WTC11 (cell line): ENCODE data around the gene LSR.

Experiments
- ATF1 ChIP-seq: sonication (generic); formaldehyde crosslinking; IDR thresholded peaks from 2 replicates; pipeline ENCODE4 v1.8.1; 2023; ENCODE audit warnings: mild to moderate bottlenecking, moderate library complexity, missing genetic modification reagents
- FOXJ3 ChIP-seq: sonication (generic); formaldehyde crosslinking; IDR thresholded peaks from 2 replicates; pipeline ENCODE4 v1.9.0; 2021; ENCODE audit warnings: missing genetic modification reagents, mild to moderate bottlenecking, borderline replicate concordance
- NFE2L1 ChIP-seq: sonication (generic); formaldehyde crosslinking; IDR thresholded peaks from 2 replicates; pipeline ENCODE4 v1.8.1; 2023; ENCODE audit warnings: missing genetic modification reagents
- OVOL2 ChIP-seq: fragments of 250-450 bp; sonication (Bioruptor Pico); IDR thresholded peaks from 2 replicates; pipeline ENCODE4 v1.9.0; 2021; ENCODE audit warnings: mild to moderate bottlenecking, borderline replicate concordance
- TP53 ChIP-seq: sonication (generic); formaldehyde crosslinking; IDR thresholded peaks from 2 replicates; pipeline ENCODE4 v1.8.1; 2023; ENCODE audit warnings: mild to moderate bottlenecking, missing genetic modification reagents
- ZBTB21 ChIP-seq: sonication (generic); formaldehyde crosslinking; IDR thresholded peaks from 2 replicates; pipeline ENCODE4 v1.8.1; 2023; ENCODE audit warnings: mild to moderate bottlenecking, missing genetic modification reagents, borderline replicate concordance
- ZNF423 ChIP-seq: fragments of 250-450 bp; sonication (Bioruptor Pico); IDR thresholded peaks from 2 replicates; pipeline ENCODE4 v2.1.2; 2022; ENCODE audit warnings: mild to moderate bottlenecking, moderate library complexity
- TF ChIP-seq, protein P1 (sequence below): fragments of 200-600 bp; IDR thresholded peaks from 2 replicates; pipeline ENCODE4 v1.8.0; 2022; ENCODE audit warnings: antibody characterized with exemption
- TF ChIP-seq, protein P2 (sequence below): sonication (generic); formaldehyde crosslinking; IDR thresholded peaks from 2 replicates; pipeline ENCODE4 v1.8.1; 2022; ENCODE audit warnings: mild to moderate bottlenecking, missing genetic modification reagents, moderate library complexity, borderline replicate concordance
- TF ChIP-seq, protein P3 (sequence below): sonication (generic); formaldehyde crosslinking; IDR thresholded peaks from 2 replicates; pipeline ENCODE4 v1.8.1; 2023; ENCODE audit warnings: mild to moderate bottlenecking, missing genetic modification reagents, moderate library complexity
- TF ChIP-seq, protein P4 (sequence below): sonication (generic); formaldehyde crosslinking; IDR thresholded peaks from 2 replicates; pipeline ENCODE4 v1.8.0; 2023; ENCODE audit warnings: mild to moderate bottlenecking, missing genetic modification reagents
- TF ChIP-seq, protein P5 (sequence below): sonication (generic); formaldehyde crosslinking; IDR thresholded peaks from 2 replicates; pipeline ENCODE4 v1.8.1; 2022; ENCODE audit warnings: low read depth, missing genetic modification reagents, borderline replicate concordance

DNA sequence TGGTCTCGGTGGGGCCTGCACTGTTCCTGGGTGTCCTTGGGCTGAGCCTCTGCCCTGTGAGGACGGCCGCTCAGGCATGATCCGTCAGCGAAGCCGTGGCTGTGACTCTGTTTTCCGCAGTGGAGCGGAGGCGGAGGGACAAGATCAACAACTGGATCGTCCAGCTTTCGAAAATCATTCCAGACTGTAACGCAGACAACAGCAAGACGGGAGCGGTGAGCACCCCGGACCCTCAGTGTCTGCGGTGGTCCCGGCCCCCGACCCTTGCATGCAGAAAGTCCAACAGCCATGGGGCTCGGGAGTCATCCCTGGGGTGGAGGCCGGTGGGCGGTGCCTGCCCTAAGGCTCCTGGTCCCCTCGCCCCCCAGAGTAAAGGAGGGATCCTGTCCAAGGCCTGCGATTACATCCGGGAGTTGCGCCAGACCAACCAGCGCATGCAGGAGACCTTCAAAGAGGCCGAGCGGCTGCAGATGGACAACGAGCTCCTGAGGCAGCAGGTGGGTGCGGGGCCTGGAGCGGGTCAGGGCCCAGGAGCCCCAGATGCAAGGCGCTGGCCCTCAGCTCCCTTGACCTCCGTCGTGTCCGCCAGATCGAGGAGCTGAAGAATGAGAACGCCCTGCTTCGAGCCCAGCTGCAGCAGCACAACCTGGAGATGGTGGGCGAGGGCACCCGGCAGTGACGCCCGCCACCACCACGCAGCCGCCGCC lies 29.9 kb downstream of the LSR start:
- TF ChIP-seq, protein P1, sequence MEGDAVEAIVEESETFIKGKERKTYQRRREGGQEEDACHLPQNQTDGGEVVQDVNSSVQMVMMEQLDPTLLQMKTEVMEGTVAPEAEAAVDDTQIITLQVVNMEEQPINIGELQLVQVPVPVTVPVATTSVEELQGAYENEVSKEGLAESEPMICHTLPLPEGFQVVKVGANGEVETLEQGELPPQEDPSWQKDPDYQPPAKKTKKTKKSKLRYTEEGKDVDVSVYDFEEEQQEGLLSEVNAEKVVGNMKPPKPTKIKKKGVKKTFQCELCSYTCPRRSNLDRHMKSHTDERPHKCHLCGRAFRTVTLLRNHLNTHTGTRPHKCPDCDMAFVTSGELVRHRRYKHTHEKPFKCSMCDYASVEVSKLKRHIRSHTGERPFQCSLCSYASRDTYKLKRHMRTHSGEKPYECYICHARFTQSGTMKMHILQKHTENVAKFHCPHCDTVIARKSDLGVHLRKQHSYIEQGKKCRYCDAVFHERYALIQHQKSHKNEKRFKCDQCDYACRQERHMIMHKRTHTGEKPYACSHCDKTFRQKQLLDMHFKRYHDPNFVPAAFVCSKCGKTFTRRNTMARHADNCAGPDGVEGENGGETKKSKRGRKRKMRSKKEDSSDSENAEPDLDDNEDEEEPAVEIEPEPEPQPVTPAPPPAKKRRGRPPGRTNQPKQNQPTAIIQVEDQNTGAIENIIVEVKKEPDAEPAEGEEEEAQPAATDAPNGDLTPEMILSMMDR, result no peak
- TF ChIP-seq OVOL2 (no peak), NFE2L1 (CRISPR knock-in tag) (no peak), ATF1 (no peak), ZBTB21 (no peak), FOXJ3 (CRISPR knock-in tag) (no peak), TP53 (CRISPR knock-in tag) (no peak), ZNF423 (CRISPR knock-in tag) (no peak)
- TF ChIP-seq, protein P2, sequence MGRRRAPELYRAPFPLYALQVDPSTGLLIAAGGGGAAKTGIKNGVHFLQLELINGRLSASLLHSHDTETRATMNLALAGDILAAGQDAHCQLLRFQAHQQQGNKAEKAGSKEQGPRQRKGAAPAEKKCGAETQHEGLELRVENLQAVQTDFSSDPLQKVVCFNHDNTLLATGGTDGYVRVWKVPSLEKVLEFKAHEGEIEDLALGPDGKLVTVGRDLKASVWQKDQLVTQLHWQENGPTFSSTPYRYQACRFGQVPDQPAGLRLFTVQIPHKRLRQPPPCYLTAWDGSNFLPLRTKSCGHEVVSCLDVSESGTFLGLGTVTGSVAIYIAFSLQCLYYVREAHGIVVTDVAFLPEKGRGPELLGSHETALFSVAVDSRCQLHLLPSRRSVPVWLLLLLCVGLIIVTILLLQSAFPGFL (CRISPR knock-in tag), result no peak
- TF ChIP-seq, protein P3, sequence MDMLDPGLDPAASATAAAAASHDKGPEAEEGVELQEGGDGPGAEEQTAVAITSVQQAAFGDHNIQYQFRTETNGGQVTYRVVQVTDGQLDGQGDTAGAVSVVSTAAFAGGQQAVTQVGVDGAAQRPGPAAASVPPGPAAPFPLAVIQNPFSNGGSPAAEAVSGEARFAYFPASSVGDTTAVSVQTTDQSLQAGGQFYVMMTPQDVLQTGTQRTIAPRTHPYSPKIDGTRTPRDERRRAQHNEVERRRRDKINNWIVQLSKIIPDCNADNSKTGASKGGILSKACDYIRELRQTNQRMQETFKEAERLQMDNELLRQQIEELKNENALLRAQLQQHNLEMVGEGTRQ, result no peak
- TF ChIP-seq, protein P4, sequence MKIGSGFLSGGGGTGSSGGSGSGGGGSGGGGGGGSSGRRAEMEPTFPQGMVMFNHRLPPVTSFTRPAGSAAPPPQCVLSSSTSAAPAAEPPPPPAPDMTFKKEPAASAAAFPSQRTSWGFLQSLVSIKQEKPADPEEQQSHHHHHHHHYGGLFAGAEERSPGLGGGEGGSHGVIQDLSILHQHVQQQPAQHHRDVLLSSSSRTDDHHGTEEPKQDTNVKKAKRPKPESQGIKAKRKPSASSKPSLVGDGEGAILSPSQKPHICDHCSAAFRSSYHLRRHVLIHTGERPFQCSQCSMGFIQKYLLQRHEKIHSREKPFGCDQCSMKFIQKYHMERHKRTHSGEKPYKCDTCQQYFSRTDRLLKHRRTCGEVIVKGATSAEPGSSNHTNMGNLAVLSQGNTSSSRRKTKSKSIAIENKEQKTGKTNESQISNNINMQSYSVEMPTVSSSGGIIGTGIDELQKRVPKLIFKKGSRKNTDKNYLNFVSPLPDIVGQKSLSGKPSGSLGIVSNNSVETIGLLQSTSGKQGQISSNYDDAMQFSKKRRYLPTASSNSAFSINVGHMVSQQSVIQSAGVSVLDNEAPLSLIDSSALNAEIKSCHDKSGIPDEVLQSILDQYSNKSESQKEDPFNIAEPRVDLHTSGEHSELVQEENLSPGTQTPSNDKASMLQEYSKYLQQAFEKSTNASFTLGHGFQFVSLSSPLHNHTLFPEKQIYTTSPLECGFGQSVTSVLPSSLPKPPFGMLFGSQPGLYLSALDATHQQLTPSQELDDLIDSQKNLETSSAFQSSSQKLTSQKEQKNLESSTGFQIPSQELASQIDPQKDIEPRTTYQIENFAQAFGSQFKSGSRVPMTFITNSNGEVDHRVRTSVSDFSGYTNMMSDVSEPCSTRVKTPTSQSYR (CRISPR knock-in tag), result no peak
- TF ChIP-seq, protein P5, sequence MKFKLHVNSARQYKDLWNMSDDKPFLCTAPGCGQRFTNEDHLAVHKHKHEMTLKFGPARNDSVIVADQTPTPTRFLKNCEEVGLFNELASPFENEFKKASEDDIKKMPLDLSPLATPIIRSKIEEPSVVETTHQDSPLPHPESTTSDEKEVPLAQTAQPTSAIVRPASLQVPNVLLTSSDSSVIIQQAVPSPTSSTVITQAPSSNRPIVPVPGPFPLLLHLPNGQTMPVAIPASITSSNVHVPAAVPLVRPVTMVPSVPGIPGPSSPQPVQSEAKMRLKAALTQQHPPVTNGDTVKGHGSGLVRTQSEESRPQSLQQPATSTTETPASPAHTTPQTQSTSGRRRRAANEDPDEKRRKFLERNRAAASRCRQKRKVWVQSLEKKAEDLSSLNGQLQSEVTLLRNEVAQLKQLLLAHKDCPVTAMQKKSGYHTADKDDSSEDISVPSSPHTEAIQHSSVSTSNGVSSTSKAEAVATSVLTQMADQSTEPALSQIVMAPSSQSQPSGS, result no peak
